NB4 (cell line): ENCODE measurements around the gene CYP26C1.
A peak's percentile ranks its signal among the peaks of the same experiment; 100 is the strongest.

ENCODE experiments used
- DNase-seq: peaks from one replicate; pipeline ENCODE4 v3.0.0; 2010; ENCODE audit warnings: low read depth
- H3K4me3 ChIP-seq: one replicate; pipeline ENCODE4 v1.5.1; 2011; ENCODE audit warnings: mild to moderate bottlenecking, low read depth, low read length, moderate library complexity
- CTCF ChIP-seq: IDR thresholded peaks from one replicate; pipeline ENCODE4 v1.5.1; 2012; ENCODE audit warnings: low read depth, low read length
- MYC ChIP-seq: IDR thresholded peaks from 2 replicates; pipeline ENCODE4 v1.6.1; 2011; ENCODE audit warnings: low read depth, low read length
- POLR2A ChIP-seq: IDR thresholded peaks from 2 replicates; pipeline ENCODE4 v1.6.1; 2011; ENCODE audit warnings: mild to moderate bottlenecking; ENCODE audit not compliant: insufficient read length; ENCODE audit errors: extremely low read depth
- TF ChIP-seq, protein P1 (sequence below): IDR thresholded peaks from 2 replicates; pipeline ENCODE4 v1.6.1; 2011; ENCODE audit warnings: low read depth, low read length

Gene CYP26C1

DNA sequence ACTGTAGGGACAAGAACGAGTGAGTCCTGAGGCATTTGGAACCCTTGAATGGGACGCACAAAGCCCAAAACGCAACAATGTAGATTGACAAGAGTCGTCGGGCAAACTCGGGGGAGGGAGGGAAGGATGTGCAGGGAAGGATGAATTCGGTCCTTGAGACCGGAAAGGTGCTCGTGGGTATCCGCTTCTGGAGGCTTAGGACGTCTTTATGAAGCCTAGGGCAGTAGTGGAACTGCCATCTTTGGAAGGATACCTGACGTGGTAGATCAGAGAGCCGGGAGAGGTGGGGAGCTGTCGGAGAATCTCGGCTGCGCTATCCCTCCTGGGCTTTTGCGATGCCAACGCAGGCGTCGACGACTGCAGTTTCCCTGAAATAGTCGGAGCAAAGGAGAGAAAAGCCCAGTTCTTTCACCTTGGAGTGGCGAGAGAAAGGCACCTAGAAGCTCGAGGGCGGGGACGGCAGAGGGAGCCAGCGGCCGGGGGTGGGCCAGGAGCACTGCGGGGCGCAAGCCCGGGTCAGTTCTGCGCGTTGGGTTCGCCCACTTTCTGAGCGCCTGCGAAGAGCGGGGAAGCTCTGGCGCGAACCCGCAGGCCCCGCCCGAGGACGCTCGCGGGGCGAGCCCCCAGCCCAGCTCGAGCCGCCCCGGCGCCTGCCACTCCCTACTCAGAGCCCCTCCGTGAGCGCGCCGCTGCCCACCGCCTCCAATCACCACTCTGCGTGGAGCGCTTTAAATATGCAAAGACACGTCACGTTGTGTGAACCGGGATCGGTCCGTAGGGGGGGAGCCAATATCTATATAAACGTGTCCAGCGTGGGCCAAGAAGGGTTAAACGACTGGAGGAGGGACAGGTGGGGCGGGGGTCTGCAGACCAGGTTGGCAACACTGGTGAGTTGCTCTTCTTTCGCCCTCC, at the start of gene CYP26C1:
Gene CYP26C1 (plus strand): TSS at position 824 of the 912 bp plus-strand sequence. CDS start 466 bp downstream, outside the sequence.
- TF ChIP-seq, protein P1, sequence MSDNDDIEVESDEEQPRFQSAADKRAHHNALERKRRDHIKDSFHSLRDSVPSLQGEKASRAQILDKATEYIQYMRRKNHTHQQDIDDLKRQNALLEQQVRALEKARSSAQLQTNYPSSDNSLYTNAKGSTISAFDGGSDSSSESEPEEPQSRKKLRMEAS = no peak
- no peak within 1 kb of the TSS for H3K4me3 ChIP-seq

GRCh38 chr10:93015722-93016121, 44.9 kb upstream of the CYP26C1 start:
- no peak for DNase-seq
- TF ChIP-seq, protein P1 = no peak
- TF ChIP-seq CTCF (no peak), POLR2A (no peak), MYC (no peak)
- H3K4me3 ChIP-seq = no peak overlapping the region

More for the DNA sequence above, at the start of gene CYP26C1:
- no peak for DNase-seq

DNA sequence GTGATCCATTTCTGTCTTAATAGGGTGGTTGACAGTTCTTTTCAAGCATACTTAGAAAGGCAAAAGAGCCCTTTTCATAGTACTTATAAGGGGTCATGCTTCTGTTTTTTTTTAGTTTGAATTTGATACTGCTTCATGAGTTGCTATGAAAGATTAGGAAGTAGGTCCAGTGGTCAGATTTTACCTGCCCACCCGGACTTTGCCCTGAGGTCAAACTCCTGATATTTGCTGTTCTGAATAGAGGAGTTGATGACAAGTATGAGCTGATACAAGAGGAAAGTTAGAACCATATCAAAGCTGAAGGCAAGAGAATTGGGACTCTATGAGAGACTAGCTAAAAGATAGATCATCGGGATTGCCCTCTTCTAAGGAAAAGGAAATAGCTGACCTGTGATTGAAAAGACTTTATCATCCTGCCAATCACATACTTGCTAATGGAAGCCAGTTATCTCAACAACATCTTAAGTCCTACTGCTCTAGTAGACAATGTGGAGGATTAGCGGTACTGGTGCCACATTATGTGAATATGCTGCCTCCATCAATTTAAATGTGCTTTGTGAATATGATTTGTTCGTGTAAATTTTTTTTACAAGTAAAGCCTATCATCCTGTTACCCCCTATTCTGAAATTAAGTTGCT, 37.5 kb upstream of the CYP26C1 start:
- no peak for DNase-seq
- TF ChIP-seq, protein P1 = no peak
- TF ChIP-seq POLR2A (no peak), MYC (no peak), CTCF (no peak)
- H3K4me3 ChIP-seq = no peak overlapping the region

- H3K4me3 ChIP-seq = no peak overlapping the region
- DNase-seq = no peak
- TF ChIP-seq CTCF = no peak
- no peak for TF ChIP-seq POLR2A
- no peak for TF ChIP-seq MYC
- TF ChIP-seq, protein P1 = no peak
Observed at GRCh38 chr10:93026072-93026471, 34.5 kb upstream of the CYP26C1 start.

GRCh38 chr10:93027508-93027907, 33.1 kb upstream of the CYP26C1 start:
- no peak for TF ChIP-seq MYC
- no peak for TF ChIP-seq POLR2A
- TF ChIP-seq, protein P1 = no peak
- no peak for TF ChIP-seq CTCF
- H3K4me3 ChIP-seq = no peak overlapping the region
- DNase-seq = no peak

- DNase-seq = peak; percentile 15
- TF ChIP-seq, protein P1 = no peak
- H3K4me3 ChIP-seq = no peak overlapping the region
Observed at GRCh38 chr10:93028883-93029282, 31.7 kb upstream of the CYP26C1 start.
